Measurements from ENCODE around the gene OPHN1. TPM values are rescaled to one million over a fixed set of nuclear protein-coding genes. Genes with fewer than 3 reads are reported as not detected.

Gene OPHN1
- total RNA-seq, 4 donors from 2014 or later: 4.9 to 20.1 (median 8.1) TPM

DNA sequence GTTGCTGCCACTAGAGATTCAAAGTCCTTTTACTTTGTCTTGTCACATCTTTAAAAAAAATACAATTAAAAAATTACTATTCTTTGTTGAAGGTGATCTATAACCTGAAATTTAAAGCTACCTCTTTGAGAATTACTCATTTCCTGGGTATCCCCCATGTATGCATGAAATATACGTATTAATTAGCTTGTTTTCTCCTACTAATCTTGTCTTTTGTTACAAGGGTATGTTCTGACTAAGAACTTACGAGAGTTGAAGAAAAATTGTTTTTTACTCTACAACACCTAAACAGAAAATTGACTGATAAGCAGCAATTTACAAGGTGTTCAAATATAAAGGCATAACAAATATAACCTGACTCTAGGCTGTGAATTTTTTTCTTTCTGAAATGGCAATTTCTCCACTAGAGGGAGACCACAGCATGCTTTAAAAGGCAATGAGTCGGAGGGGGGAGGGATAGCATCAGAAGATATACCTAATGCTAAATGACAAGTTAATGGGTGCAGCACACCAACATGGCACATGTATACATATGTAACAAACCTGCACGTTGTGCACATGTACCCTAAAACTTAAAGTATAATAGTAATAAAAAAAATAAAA lies 249.6 kb downstream of the OPHN1 start:
- DNase-seq (ENCODE audit: low spot score in 2 of 2): no peak
- TF ChIP-seq POLR2A (IDR thresholded peaks at IDR 0.05): no peak
- TF ChIP-seq, protein P1, sequence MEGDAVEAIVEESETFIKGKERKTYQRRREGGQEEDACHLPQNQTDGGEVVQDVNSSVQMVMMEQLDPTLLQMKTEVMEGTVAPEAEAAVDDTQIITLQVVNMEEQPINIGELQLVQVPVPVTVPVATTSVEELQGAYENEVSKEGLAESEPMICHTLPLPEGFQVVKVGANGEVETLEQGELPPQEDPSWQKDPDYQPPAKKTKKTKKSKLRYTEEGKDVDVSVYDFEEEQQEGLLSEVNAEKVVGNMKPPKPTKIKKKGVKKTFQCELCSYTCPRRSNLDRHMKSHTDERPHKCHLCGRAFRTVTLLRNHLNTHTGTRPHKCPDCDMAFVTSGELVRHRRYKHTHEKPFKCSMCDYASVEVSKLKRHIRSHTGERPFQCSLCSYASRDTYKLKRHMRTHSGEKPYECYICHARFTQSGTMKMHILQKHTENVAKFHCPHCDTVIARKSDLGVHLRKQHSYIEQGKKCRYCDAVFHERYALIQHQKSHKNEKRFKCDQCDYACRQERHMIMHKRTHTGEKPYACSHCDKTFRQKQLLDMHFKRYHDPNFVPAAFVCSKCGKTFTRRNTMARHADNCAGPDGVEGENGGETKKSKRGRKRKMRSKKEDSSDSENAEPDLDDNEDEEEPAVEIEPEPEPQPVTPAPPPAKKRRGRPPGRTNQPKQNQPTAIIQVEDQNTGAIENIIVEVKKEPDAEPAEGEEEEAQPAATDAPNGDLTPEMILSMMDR (IDR thresholded peaks at IDR 0.05): no peak
- H3K4me3 ChIP-seq (ENCODE audit: low read depth, poor library complexity, severe bottlenecking): no peak overlapping the region
- WGBS, 2 donors: 44 to 50% methylated on average over 4 of the region's 4 CpGs
- intact Hi-C loops (cut with DNase I; ENCODE audit: low total_unique reads): no loop called here

DNA sequence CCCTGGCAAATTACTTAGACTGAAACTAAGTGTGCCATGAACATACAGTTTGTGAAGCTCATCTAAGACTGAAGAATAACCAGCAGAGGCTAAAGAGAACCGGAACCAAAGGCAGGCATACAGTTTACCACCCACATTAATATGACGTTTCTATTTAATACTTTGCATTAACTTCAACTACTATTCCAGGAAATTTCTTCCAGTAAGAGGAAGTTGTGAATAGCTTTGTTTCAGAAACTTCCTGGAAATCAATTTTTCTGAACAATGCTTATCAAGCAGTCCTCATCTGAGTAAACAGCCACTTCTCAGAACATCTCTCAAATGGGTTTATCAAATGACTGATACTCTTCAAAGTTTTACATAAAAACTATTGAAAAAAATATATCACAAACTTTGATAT lies 252.7 kb downstream of the OPHN1 start:
- intact Hi-C loops (cut with DNase I; ENCODE audit: low total_unique reads): no loop called here
- DNase-seq (ENCODE audit: low spot score in 2 of 2): no peak
- no peak overlapping the region for H3K4me3 ChIP-seq (ENCODE audit: low read depth, poor library complexity, severe bottlenecking)
- 63 to 78% methylated on average over 2 of the region's 2 CpGs for WGBS, 2 donors
- TF ChIP-seq, protein P1 (IDR thresholded peaks at IDR 0.05): no peak
- no peak for TF ChIP-seq POLR2A (IDR thresholded peaks at IDR 0.05)

DNA sequence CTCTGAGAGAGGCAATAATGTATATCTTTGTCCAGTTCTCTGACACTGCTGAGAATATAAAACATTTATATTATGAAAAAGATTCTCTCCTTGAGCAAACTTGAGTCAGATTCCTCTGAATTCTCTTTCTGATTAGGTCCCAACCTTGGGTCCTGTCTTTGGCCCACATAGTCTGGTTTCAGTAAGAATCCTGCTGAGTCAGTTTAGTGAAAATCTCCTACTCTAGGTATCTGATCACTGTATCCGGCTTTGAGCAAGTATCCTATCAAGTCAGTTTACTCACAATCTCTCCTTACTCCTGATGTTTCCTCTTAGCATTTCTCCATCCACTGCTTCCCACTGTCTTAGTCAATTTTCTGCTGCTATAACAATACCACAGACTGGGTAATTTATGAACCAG lies 253.9 kb downstream of the OPHN1 start:
- H3K4me3 ChIP-seq (ENCODE audit: low read depth, poor library complexity, severe bottlenecking): no peak overlapping the region
- TF ChIP-seq POLR2A (IDR thresholded peaks at IDR 0.05): no peak
- TF ChIP-seq, protein P1 (IDR thresholded peaks at IDR 0.05): no peak
- WGBS, 2 donors: 77 to 100% methylated on average over 1 of the region's 1 CpG
- intact Hi-C loops (cut with DNase I; ENCODE audit: low total_unique reads): no loop called here
- DNase-seq (ENCODE audit: low spot score in 2 of 2): no peak

DNA sequence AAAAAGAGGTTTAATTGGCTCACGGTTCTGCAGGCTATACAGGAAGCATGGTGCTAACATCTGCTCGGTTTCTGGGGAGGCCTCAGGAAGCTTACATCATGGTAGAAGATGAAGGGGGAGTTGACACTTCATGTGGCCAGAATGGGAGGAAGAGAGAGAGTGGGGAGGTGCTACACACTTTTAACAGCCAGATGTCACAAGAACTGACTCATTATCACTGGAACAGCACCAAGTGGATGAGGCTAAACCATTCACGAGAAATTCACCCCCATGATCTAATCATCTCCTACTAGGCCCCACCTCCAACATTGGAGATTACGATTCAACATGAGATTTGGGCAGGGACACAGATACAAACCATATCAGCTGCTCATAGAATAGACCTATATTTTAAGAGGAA lies 255.8 kb downstream of the OPHN1 start:
- WGBS, 2 donors: 54 to 70% methylated on average over 4 of the region's 4 CpGs
- intact Hi-C loops (cut with DNase I; ENCODE audit: low total_unique reads): no loop called here
- no peak overlapping the region for H3K4me3 ChIP-seq (ENCODE audit: low read depth, poor library complexity, severe bottlenecking)
- no peak for DNase-seq (ENCODE audit: low spot score in 2 of 2)
- TF ChIP-seq, protein P1 (IDR thresholded peaks at IDR 0.05): no peak
- TF ChIP-seq POLR2A (IDR thresholded peaks at IDR 0.05): no peak

DNA sequence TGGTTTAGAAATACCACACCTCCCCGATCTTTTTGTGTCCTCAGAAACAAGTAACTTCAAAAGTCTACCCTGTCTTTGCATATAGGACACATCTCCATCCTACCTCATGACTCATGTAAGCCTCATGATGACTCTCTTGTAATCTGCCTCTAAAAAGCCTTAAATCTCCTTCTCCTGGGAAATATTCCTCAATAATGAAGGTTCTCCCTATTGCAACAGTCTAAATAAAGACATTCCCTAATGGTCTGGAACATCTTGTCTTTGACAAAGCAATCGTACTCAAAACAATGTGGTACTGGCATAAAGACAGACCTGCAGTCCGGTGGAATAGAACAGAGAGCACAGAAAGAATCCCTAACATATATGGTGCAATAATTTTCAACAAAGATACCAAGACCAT lies 257.7 kb downstream of the OPHN1 start:
- H3K4me3 ChIP-seq (ENCODE audit: low read depth, poor library complexity, severe bottlenecking): no peak overlapping the region
- WGBS, 2 donors: 52 to 68% methylated on average over 3 of the region's 3 CpGs
- DNase-seq (ENCODE audit: low spot score in 2 of 2): no peak
- intact Hi-C loops (cut with DNase I; ENCODE audit: low total_unique reads): no loop called here
- TF ChIP-seq, protein P1 (IDR thresholded peaks at IDR 0.05): no peak
- TF ChIP-seq POLR2A (IDR thresholded peaks at IDR 0.05): no peak

DNA sequence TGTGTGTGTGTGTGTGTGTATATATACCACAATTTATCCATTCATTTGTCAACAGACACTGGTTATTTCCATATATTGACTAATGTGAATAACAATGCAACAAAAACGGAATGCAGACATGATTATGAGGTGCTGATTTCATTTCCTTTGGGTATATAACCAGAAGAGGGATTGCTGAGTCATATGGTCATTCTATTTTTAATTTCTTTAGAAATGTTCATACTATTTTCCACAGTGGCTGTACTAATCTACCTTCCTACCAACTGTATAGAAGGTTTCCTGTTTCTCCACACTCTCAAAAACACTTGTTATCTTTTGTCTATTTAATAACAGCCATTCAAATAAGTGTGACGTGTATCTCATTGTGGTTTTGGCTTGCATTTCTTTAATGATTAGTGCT lies 269.9 kb downstream of the OPHN1 start:
- intact Hi-C loops (cut with DNase I; ENCODE audit: low total_unique reads): no loop called here
- no peak for DNase-seq (ENCODE audit: low spot score in 2 of 2)
- TF ChIP-seq, protein P1 (IDR thresholded peaks at IDR 0.05): no peak
- no peak for TF ChIP-seq POLR2A (IDR thresholded peaks at IDR 0.05)
- H3K4me3 ChIP-seq (ENCODE audit: low read depth, poor library complexity, severe bottlenecking): no peak overlapping the region
- WGBS, 2 donors: 43 to 64% methylated on average over 2 of the region's 2 CpGs

Measured in lower leg skin (tissue), 4 donors.